K562 (cell line): Measurements from ENCODE around the gene YTHDF1. TPM values are rescaled to one million over a fixed set of nuclear protein-coding genes. Genes with fewer than 3 reads are reported as not detected.
"Not testable (repeated sequence)": the region's sequence is repeated elsewhere in the genome, so short reads cannot be mapped to it uniquely, and the experiment has no call there.

ENCODE experiments used
- ATAC-seq: fragments of 200-7000 bp; cut with Tn5 transposase; 3 replicates; pipeline ENCODE4 v1.9.1; 2020; ENCODE audit warnings: moderate library complexity
- BruUV-seq: library from RNA; stranded (reverse); fragments of 400-500 nt; replicated peaks from 2 replicates; lab custom pipeline; 2021; lab: Mats Ljungman, UMichigan
- CTCF ChIA-PET: fragments of 300-600 bp; formaldehyde crosslinking; extraction: SDS; loops from one replicate; lab custom pipeline; 2021; ENCODE audit warnings: low intra/inter-chr PET ratio; lab: Yijun Ruan, JAX
- POLR2A ChIA-PET: fragments of 300-600, 350-650 bp; sonication (Branson Sonifier 250); formaldehyde crosslinking; extraction: SDS; loops from one replicate; lab custom pipeline; 2021; ENCODE audit warnings: antibody characterized with exemption, inconsistent platforms; lab: Yijun Ruan, JAX
- DNase-seq, 4 experiments: peaks; one replicate each; pipeline versions ENCODE4 v3.0.0 to v3.0.0-alpha.2; 2011 to 2018; ENCODE audit warnings: low spot score in 3 of 4, mixed read lengths in 3 of 4; ENCODE audit errors: extremely low read depth in 1 of 4
- FAIRE-seq: peaks from 2 replicates; lab custom pipeline; 2011; peaks lifted over from hg19 to GRCh38; lab: Jason Lieb, UNC
- H2AFZ ChIP-seq: 2 replicates; pipeline ENCODE4 v1.6.0; 2011; ENCODE audit warnings: low read depth, low read length, control low read depth, inconsistent platforms
- H3K27ac ChIP-seq: fragments of 200-600 bp; 3 replicates; pipeline ENCODE4 v1.8.0; 2011; ENCODE audit warnings: low read depth, mild to moderate bottlenecking, control low read depth, inconsistent platforms, low read length, moderate library complexity, mixed read lengths; ENCODE audit errors: extremely low read depth
- H3K27me3 ChIP-seq, 2 experiments: fragments of 300-600 bp in 1 of 2; 2 replicates in 1 of 2; 3 replicates in 1 of 2; pipeline versions ENCODE4 v1.6.0 to v1.8.0; 2011; ENCODE audit warnings: inconsistent platforms in 2 of 2, low read length in 2 of 2, mild to moderate bottlenecking in 1 of 2, mixed read lengths in 1 of 2, moderate library complexity in 1 of 2; ENCODE audit not compliant: control insufficient read depth in 2 of 2, insufficient read depth in 2 of 2
- H3K36me3 ChIP-seq: fragments of 300-600 bp; 3 replicates; pipeline ENCODE4 v1.8.0; 2011; ENCODE audit warnings: mild to moderate bottlenecking, low read length, inconsistent platforms; ENCODE audit not compliant: control insufficient read depth, insufficient read depth
- H3K4me1 ChIP-seq, 2 experiments: fragments of 200-600 bp in 1 of 2; replicated peaks in 1 of 2; 2 replicates in 1 of 2; 3 replicates in 1 of 2; pipeline versions ENCODE4 v1.5.1 to v1.8.0; 2011; ENCODE audit warnings: inconsistent platforms in 2 of 2, low read length in 2 of 2, mild to moderate bottlenecking in 1 of 2, mixed read lengths in 1 of 2, moderate library complexity in 1 of 2; ENCODE audit not compliant: control insufficient read depth in 2 of 2, insufficient read depth in 2 of 2
- H3K4me2 ChIP-seq: 2 replicates; pipeline ENCODE4 v1.6.1; 2011; ENCODE audit warnings: low read length, control low read depth, inconsistent platforms, mixed read lengths; ENCODE audit not compliant: insufficient read depth
- H3K4me3 ChIP-seq: fragments of 200-600 bp; sonication (generic), shearing (Covaris generic); 2 replicates; pipeline ENCODE4 v1.5.1; 2016; ENCODE audit warnings: control low read depth, inconsistent platforms
- H3K79me2 ChIP-seq: fragments of 200-600 bp; 3 replicates; pipeline ENCODE4 v1.8.0; 2011; ENCODE audit warnings: low read length, inconsistent platforms; ENCODE audit not compliant: control insufficient read depth, insufficient read depth
- H3K9ac ChIP-seq, 2 experiments: 2 replicates each; pipeline versions ENCODE4 v1.6.0 to v1.6.1; 2011; ENCODE audit warnings: low read depth in 2 of 2, low read length in 2 of 2, control low read depth in 1 of 2, inconsistent platforms in 1 of 2, mild to moderate bottlenecking in 1 of 2, mixed read lengths in 1 of 2; ENCODE audit not compliant: insufficient read depth in 1 of 2
- H3K9me1 ChIP-seq: one replicate; pipeline ENCODE4 v1.6.0; 2011; ENCODE audit warnings: inconsistent platforms, mild to moderate bottlenecking, low read length, moderate library complexity; ENCODE audit not compliant: control insufficient read depth, insufficient read depth
- H3K9me3 ChIP-seq: replicated peaks from 2 replicates; pipeline ENCODE4 v1.5.1; 2011; ENCODE audit warnings: low read depth, low read length, inconsistent platforms; ENCODE audit not compliant: control insufficient read depth, insufficient read depth
- H4K20me1 ChIP-seq: replicated peaks from 2 replicates; pipeline ENCODE4 v1.6.1; 2011; ENCODE audit warnings: low read length, inconsistent platforms, mixed read lengths; ENCODE audit not compliant: control insufficient read depth, insufficient read depth
- ATF4 ChIP-seq: fragments of 450-650 bp; formaldehyde crosslinking; IDR thresholded peaks from 2 replicates; pipeline ENCODE4 v1.4.0; 2022; ENCODE audit warnings: mild to moderate bottlenecking, moderate library complexity
- NFIC ChIP-seq: fragments of 450-650 bp; IDR thresholded peaks from 2 replicates; pipeline ENCODE4 v1.6.1; 2017; ENCODE audit warnings: mild to moderate bottlenecking, inconsistent platforms
- ZBTB2 ChIP-seq: fragments of 450-650 bp; IDR thresholded peaks from 2 replicates; pipeline ENCODE4 v1.6.1; 2016; ENCODE audit warnings: antibody characterized with exemption
- ZNF347 ChIP-seq: fragments of 450-650 bp; formaldehyde crosslinking; IDR thresholded peaks from 2 replicates; pipeline ENCODE4 v1.4.0; 2020; ENCODE audit warnings: low read depth, mild to moderate bottlenecking, moderate library complexity
- WGBS: fragments of 100-300 bp; shearing (Covaris generic); methylation state at CpG from one replicate; pipeline ENCODE4 v1.1.6; 2016; ENCODE audit warnings: low coverage, mixed read lengths; ENCODE audit not compliant: insufficient coverage; ENCODE audit errors: missing lambda C conversion rate; 5-methylcytosine and 5-hydroxymethylcytosine counted together
- in situ Hi-C: fragments of 300-500 bp; cut with MboI; formaldehyde crosslinking; loops from 4 replicates; pipeline ENCODE4 v1.15.0; 2018; ENCODE audit warnings: inconsistent platforms, mixed read lengths
- intact Hi-C: fragments of 100-400 bp; cut with micrococcal nuclease; formaldehyde crosslinking; loops from 2 replicates; pipeline ENCODE4 v1.14.2; 2022
- polyA plus RNA-seq, 8 experiments: library from polyadenylated mRNA; depleted of rRNA in 4 of 8; stranded (reverse) in 5 of 8; unstranded in 3 of 8; fragments of >200 nt; fragmentation: Nextera tagmentation in 2 of 8; fragmentation: Illumina TruSeq in 1 of 8; extraction: Ambion mirVana in 2 of 8; extraction: Trizol in 1 of 8; gene quantifications; 2 replicates each; pipeline versions ENCODE4 v1.2.1 to v1.2.3, GENCODE V29; 2011 to 2014; ENCODE audit warnings: inconsistent platforms in 1 of 8, missing spikeins in 1 of 8
- total RNA-seq, 7 experiments: library from RNA; depleted of rRNA in 6 of 7; stranded (reverse); fragments of >200 nt in 6 of 7; fragmentation: Illumina TruSeq in 2 of 7; extraction: Trizol in 2 of 7; gene quantifications; 2 replicates each; pipeline versions ENCODE4 v1.2.1 to v1.2.3, GENCODE V29; 2011 to 2021; ENCODE audit warnings: low replicate concordance in 1 of 7

The YTHDF1 gene
- total and polyA plus RNA-seq, 9 of the 15 experiments (the other 6 are each of a cell fraction or from before 2014, with no cell fraction given) = 10.1 to 42.4 (median 27.8) TPM

- TF ChIP-seq ZBTB2 (no peak), ZNF347 (CRISPR knock-in tag) (no peak)
These were observed 55.2 kb downstream of the YTHDF1 start (continued) for GRCh38 chr20:63160641-63161175.

GRCh38 chr20:63159826-63160640 is 55.9 kb downstream of the YTHDF1 start:
- TF ChIP-seq ATF4 (CRISPR knock-in tag) = no peak
- TF ChIP-seq NFIC = no peak
- in situ Hi-C loops = no loop called here
- Histone ChIP-seq H3K4me3 (no peak overlapping the region), H3K9me1 (no peaks in the 10 kb centered on the region), H3K36me3 (no peaks in the 10 kb centered on the region), H3K27ac (no peak overlapping the region), H3K9ac (no peak overlapping the region), H3K9me3 (no peaks in the 10 kb centered on the region), H4K20me1 (peaks cover under 1% of the 10 kb centered on the region), H3K4me1 (no peaks in the 10 kb centered on the region; a peak in 1 of 5 replicates), H3K79me2 (no peaks in the 10 kb centered on the region), H2AFZ (no peak overlapping the region), H3K4me2 (no peak overlapping the region), H3K27me3 (peaks cover 17 to 85% of the 10 kb centered on the region in 2 experiments)
- intact Hi-C loops = no loop called here
- no TSS peak for BruUV-seq
- ChIA-PET POLR2A (interaction anchor here (1.4 kb wide), 1 partner anchor 11 kb away, joined by 5 read pairs; no protein-coding TSS in a partner anchor), CTCF (no interaction called here)
- DNase-seq (no peak), FAIRE-seq (no peak), ATAC-seq (no peak)
- 3% methylated on average over 10 of the region's 10 CpGs for WGBS

- FAIRE-seq, ATAC-seq, H3K4me3 ChIP-seq, H3K36me3 ChIP-seq, intact Hi-C loops, H3K9me1 ChIP-seq, H2AFZ ChIP-seq, H3K9ac ChIP-seq, H3K4me2 ChIP-seq, H4K20me1 ChIP-seq, H3K79me2 ChIP-seq, H3K4me1 ChIP-seq, H3K27ac ChIP-seq, DNase-seq, in situ Hi-C loops, BruUV-seq, CTCF ChIA-PET, H3K9me3 ChIP-seq: not testable (repeated sequence)
- POLR2A ChIA-PET = interaction anchor here (1.4 kb wide), 1 partner anchor 10 kb away, joined by 5 read pairs; no protein-coding TSS in a partner anchor
- H3K27me3 ChIP-seq = peaks cover 13 to 79% of the 10 kb centered on the region in 2 experiments
- WGBS = 5% methylated on average over 18 of the region's 20 CpGs
These were observed 56.7 kb downstream of the YTHDF1 start for GRCh38 chr20:63159251-63159650.
